HL-60 (cell line): ENCODE results near the gene WNT7A.

ENCODE experiments used
- DNase-seq, 2 experiments: peaks; one replicate each; pipeline ENCODE4 v3.0.0-alpha.2; 2010 to 2020; ENCODE audit warnings: low read depth in 1 of 2, low spot score in 1 of 2
- H3K27ac ChIP-seq: fragments of 250-450 bp; sonication (Bioruptor Pico); replicated peaks from 2 replicates; pipeline ENCODE4 v1.5.1; 2020; ENCODE audit warnings: mild to moderate bottlenecking, moderate library complexity
- H3K27me3 ChIP-seq: fragments of 250-450 bp; sonication (Bioruptor Pico); 2 replicates; pipeline ENCODE4 v1.5.1; 2021; ENCODE audit warnings: mild to moderate bottlenecking, moderate library complexity; ENCODE audit not compliant: insufficient read depth, poor library complexity, severe bottlenecking
- H3K4me3 ChIP-seq: replicated peaks from 2 replicates; pipeline ENCODE4 v1.5.1; 2011; ENCODE audit warnings: mild to moderate bottlenecking, control low read depth, low read length; ENCODE audit not compliant: insufficient read depth
- GABPA ChIP-seq: IDR thresholded peaks from 2 replicates; pipeline ENCODE4 v1.6.1; 2012; ENCODE audit warnings: low read depth
- POLR2AphosphoS5 ChIP-seq: IDR thresholded peaks from 2 replicates; pipeline ENCODE4 v1.6.1; 2012; ENCODE audit warnings: low read depth
- SPI1 ChIP-seq: IDR thresholded peaks from 2 replicates; pipeline ENCODE4 v1.6.1; 2012; ENCODE audit warnings: low read depth, mild to moderate bottlenecking, borderline replicate concordance
- TF ChIP-seq, protein P1 (sequence below): IDR thresholded peaks from 2 replicates; pipeline ENCODE4 v1.6.1; 2012; ENCODE audit warnings: low read depth; ENCODE audit not compliant: insufficient replicate concordance
- TF ChIP-seq, protein P2 (sequence below): IDR thresholded peaks from one replicate; pipeline ENCODE4 v1.5.1; 2011; ENCODE audit warnings: low read length, control low read depth, inconsistent platforms; ENCODE audit not compliant: insufficient read depth

The WNT7A gene

DNA sequence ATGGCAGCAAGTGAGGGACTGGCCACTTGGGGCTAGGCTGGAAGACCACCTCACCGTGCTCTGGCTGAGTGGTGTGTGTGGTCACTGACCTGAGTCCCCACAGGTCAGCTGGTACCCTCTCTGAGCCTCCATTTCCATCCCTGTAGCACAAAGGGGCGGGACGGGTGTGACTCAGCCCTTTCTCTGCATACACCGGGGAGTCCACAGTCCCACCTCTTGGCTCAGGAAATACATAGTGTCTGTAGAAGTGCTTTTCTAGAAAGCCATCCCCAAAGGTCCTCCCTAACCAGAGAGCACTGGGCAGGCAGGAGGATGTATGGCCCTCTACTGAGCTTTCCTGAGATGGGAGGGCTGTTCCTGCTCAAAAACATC is 27.2 kb downstream of the WNT7A start:
- H3K27me3 ChIP-seq, result peaks cover 8% of the 10 kb centered on the region
- no peak overlapping the region for H3K27ac ChIP-seq
- no peak overlapping the region for H3K4me3 ChIP-seq
- DNase-seq, result no peak
- TF ChIP-seq POLR2AphosphoS5 (no peak), GABPA (no peak), SPI1 (no peak)
- TF ChIP-seq, protein P1, sequence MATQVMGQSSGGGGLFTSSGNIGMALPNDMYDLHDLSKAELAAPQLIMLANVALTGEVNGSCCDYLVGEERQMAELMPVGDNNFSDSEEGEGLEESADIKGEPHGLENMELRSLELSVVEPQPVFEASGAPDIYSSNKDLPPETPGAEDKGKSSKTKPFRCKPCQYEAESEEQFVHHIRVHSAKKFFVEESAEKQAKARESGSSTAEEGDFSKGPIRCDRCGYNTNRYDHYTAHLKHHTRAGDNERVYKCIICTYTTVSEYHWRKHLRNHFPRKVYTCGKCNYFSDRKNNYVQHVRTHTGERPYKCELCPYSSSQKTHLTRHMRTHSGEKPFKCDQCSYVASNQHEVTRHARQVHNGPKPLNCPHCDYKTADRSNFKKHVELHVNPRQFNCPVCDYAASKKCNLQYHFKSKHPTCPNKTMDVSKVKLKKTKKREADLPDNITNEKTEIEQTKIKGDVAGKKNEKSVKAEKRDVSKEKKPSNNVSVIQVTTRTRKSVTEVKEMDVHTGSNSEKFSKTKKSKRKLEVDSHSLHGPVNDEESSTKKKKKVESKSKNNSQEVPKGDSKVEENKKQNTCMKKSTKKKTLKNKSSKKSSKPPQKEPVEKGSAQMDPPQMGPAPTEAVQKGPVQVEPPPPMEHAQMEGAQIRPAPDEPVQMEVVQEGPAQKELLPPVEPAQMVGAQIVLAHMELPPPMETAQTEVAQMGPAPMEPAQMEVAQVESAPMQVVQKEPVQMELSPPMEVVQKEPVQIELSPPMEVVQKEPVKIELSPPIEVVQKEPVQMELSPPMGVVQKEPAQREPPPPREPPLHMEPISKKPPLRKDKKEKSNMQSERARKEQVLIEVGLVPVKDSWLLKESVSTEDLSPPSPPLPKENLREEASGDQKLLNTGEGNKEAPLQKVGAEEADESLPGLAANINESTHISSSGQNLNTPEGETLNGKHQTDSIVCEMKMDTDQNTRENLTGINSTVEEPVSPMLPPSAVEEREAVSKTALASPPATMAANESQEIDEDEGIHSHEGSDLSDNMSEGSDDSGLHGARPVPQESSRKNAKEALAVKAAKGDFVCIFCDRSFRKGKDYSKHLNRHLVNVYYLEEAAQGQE, result no peak

DNA sequence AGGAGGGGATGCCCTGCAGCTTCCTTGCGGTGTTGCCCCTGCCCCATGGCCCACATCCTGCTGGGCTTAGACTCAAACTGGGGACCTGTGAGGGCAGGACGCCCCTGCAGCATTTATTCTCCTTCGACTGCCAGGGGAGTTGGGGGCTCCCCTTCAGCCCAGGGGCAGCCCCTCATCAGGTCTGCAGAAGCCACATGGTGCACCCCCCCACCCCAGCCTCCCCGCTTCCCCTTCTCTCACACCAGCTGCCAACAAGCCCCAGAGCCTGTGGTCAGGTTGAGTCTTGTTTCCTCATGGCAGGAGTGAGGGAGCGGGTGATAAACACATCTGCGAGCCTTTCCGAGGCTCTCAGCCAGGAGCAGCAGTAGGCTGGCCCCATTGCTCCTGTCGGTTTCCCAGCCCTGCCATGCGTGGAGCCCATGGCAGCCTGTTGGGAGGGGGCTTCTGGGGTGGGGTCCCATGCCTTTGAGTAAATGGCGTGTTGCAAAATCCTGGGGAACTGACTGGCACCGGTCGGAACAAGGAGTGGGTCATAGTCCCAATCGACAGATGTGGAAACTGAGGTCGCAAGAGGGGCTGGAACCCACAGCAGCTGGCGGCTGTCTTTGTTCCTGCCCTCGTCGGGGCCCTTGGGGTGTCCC is 27.8 kb downstream of the WNT7A start:
- peak in 1 of 2 experiments; percentile 8 for DNase-seq
- Histone ChIP-seq H3K27ac (no peak overlapping the region), H3K4me3 (no peak overlapping the region), H3K27me3 (peaks cover 8% of the 10 kb centered on the region)
- no peak for TF ChIP-seq SPI1
- TF ChIP-seq POLR2AphosphoS5, result no peak
- TF ChIP-seq, protein P1, result no peak
- no peak for TF ChIP-seq GABPA
- TF ChIP-seq, protein P2, sequence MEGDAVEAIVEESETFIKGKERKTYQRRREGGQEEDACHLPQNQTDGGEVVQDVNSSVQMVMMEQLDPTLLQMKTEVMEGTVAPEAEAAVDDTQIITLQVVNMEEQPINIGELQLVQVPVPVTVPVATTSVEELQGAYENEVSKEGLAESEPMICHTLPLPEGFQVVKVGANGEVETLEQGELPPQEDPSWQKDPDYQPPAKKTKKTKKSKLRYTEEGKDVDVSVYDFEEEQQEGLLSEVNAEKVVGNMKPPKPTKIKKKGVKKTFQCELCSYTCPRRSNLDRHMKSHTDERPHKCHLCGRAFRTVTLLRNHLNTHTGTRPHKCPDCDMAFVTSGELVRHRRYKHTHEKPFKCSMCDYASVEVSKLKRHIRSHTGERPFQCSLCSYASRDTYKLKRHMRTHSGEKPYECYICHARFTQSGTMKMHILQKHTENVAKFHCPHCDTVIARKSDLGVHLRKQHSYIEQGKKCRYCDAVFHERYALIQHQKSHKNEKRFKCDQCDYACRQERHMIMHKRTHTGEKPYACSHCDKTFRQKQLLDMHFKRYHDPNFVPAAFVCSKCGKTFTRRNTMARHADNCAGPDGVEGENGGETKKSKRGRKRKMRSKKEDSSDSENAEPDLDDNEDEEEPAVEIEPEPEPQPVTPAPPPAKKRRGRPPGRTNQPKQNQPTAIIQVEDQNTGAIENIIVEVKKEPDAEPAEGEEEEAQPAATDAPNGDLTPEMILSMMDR, result no peak

DNA sequence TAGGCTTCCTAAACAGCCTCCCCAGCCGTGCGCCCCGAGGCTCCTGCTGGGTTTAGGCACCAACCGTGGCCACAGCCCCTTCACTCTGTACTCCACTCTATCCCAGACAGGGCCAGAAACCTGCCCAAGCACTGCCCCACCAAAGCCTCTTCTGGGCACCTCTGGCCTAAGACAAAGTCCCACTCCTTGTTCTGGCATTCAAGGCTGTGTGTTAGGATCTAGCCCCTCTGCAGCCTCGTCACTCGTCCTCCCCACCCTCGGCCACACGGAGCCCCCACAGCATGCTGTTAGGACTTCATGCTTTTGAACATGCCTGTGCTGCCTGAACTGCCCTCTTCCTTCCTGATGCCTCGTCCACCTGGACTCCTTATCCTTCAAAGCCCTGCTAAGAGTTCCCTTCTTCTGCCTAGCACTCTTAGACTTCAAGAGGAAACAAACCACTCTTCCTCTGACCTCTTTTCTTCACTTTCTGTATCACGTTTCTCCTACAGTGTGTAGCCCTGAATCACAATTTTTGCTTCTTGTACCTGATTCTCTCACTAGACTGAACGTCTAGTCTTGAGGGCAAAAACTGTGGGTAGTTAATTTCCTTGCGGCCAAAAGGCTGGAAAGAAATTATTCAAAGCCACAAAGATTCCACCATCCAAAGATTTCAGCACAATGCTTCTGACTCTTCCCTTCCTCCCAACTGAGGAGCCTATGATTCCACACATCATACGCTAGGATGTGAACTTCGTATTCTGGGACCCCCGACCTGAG is 28.6 kb downstream of the WNT7A start:
- no peak overlapping the region for H3K27ac ChIP-seq
- H3K27me3 ChIP-seq, result peaks cover 8% of the 10 kb centered on the region
- no peak overlapping the region for H3K4me3 ChIP-seq
- DNase-seq, result no peak
- TF ChIP-seq POLR2AphosphoS5 (no peak), GABPA (no peak), SPI1 (no peak)
- TF ChIP-seq, protein P1, result no peak
- TF ChIP-seq, protein P2, result no peak
